ENCODE measurements around the gene PLA2G4C. TPM values are rescaled to one million over a fixed set of nuclear protein-coding genes. Genes with fewer than 3 reads are reported as not detected.

Gene PLA2G4C
- total and polyA plus RNA-seq, 2 donors from 2014 or later, result 11.0 to 16.5 TPM

DNA sequence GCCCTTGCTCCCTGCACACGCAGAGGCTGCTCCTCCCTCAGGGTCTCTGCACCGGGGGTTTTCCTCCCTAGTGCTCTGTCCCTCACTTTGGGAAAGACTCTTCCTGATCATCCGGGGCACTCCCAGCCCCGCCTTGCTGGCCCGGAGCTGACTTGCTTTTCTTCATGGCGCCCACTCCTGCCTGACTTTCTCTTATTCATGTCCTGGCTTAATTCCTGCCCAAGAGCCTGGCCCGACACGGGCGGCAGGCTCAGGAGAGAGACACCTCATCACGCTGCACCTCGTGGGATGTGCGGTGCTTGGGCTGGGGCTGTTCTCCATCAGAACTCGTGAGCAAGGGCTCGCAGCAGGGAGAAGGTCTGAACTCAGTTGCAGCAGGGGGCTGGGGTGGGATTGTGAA, 11.8 kb upstream of the PLA2G4C start:
- no peak for DNase-seq
- Histone ChIP-seq H3K4me1 (ENCODE audit: control insufficient read depth in 2 of 3, insufficient read depth in 2 of 3, low read depth in 1 of 3, low read length in 3 of 3) (peaks cover 0 to 3% (median 0%) of the 10 kb centered on the region in 3 donors), H3K27me3 (ENCODE audit: control insufficient read depth, insufficient read depth, low read length) (no peaks in the 10 kb centered on the region), H3K4me3 (ENCODE audit: low read length in 3 of 3) (no peak overlapping the region), H3K36me3 (ENCODE audit: control insufficient read depth in 2 of 3, insufficient read depth in 3 of 3, low read length in 3 of 3) (peaks cover 0 to 2% (median 0%) of the 10 kb centered on the region in 3 donors), H3K9me3 (ENCODE audit: control insufficient read depth in 2 of 3, insufficient read depth in 1 of 3, low read length in 3 of 3) (no peaks in the 10 kb centered on the region), H3K9ac (ENCODE audit: low read length in 3 of 3) (no peak overlapping the region), H3K27ac (ENCODE audit: low read depth in 2 of 2, low read length in 2 of 2) (peak overlapping the region in 1 of 2 donors; percentile 33)
- FAIRE-seq, result no peak
- TF ChIP-seq, protein P1, sequence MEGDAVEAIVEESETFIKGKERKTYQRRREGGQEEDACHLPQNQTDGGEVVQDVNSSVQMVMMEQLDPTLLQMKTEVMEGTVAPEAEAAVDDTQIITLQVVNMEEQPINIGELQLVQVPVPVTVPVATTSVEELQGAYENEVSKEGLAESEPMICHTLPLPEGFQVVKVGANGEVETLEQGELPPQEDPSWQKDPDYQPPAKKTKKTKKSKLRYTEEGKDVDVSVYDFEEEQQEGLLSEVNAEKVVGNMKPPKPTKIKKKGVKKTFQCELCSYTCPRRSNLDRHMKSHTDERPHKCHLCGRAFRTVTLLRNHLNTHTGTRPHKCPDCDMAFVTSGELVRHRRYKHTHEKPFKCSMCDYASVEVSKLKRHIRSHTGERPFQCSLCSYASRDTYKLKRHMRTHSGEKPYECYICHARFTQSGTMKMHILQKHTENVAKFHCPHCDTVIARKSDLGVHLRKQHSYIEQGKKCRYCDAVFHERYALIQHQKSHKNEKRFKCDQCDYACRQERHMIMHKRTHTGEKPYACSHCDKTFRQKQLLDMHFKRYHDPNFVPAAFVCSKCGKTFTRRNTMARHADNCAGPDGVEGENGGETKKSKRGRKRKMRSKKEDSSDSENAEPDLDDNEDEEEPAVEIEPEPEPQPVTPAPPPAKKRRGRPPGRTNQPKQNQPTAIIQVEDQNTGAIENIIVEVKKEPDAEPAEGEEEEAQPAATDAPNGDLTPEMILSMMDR (IDR thresholded peaks at IDR 0.05; ENCODE audit: borderline replicate concordance, extremely low read depth, insufficient read depth), result no peak
- intact Hi-C loops (cut with DNase I), result no loop called here

DNA sequence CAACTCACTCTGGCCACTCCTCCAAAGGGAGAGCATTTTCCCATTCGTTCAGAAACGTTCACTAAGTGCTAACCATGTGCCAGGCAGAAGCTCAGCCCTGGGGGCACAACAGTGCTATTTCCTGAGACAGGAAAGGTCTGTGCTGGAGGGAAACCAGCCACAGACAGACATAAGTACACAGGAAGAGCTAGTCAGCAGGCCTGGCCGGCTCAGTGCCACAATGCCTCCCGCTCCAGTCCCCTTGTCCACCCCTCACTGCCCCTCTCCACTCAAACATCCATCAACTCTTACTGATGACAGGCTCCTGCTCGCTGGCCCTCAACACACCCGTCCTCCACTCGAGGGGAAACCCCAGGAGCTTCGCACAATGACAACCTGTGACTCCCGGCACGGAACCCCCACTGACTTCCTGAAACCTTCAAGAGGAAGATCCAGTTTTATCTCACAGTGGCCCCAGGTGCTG, 11.3 kb upstream of the PLA2G4C start:
- no peak overlapping the region for H3K9ac ChIP-seq (ENCODE audit: low read length in 3 of 3)
- H3K4me3 ChIP-seq (ENCODE audit: low read length in 3 of 3), result no peak overlapping the region
- no peaks in the 10 kb centered on the region for H3K27me3 ChIP-seq (ENCODE audit: control insufficient read depth, insufficient read depth, low read length)
- peaks cover 0 to 3% (median 0%) of the 10 kb centered on the region in 3 donors for H3K4me1 ChIP-seq (ENCODE audit: control insufficient read depth in 2 of 3, insufficient read depth in 2 of 3, low read depth in 1 of 3, low read length in 3 of 3)
- H3K36me3 ChIP-seq (ENCODE audit: control insufficient read depth in 2 of 3, insufficient read depth in 3 of 3, low read length in 3 of 3), result no peaks in the 10 kb centered on the region
- peak in 1 of 5 donors; percentile 54 for DNase-seq
- FAIRE-seq, result no peak
- TF ChIP-seq, protein P1 (IDR thresholded peaks at IDR 0.05; ENCODE audit: borderline replicate concordance, extremely low read depth, insufficient read depth), result no peak
- no peaks in the 10 kb centered on the region for H3K9me3 ChIP-seq (ENCODE audit: control insufficient read depth in 2 of 3, insufficient read depth in 1 of 3, low read length in 3 of 3)
- H3K27ac ChIP-seq (ENCODE audit: low read depth in 2 of 2, low read length in 2 of 2), result peak overlapping the region in 1 of 2 donors; percentile 33
- intact Hi-C loops (cut with DNase I), result no loop called here

DNA sequence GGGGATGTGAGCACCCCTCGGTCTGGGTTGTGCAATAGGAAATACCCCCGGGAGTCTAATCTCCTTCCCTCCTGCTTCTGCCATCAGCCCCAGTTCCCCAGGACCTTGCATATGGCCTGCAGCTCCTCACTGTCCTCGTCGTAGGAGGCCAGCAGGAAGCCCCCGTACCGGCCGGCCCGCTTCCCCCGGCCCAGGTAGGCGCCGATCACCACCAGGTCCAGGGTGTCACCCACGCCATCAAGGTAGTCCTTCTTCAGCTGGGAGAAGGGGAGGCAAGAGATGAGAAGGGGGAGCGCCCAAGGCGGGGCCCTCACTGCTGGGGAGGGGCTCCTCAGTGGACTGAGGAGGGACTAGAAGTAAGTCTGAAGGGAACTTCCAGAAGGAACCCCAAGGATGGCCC, 10.4 kb upstream of the PLA2G4C start:
- no peaks in the 10 kb centered on the region for H3K36me3 ChIP-seq (ENCODE audit: control insufficient read depth in 2 of 3, insufficient read depth in 3 of 3, low read length in 3 of 3)
- H3K4me1 ChIP-seq (ENCODE audit: control insufficient read depth in 2 of 3, insufficient read depth in 2 of 3, low read depth in 1 of 3, low read length in 3 of 3), result peaks cover 0 to 3% (median 0%) of the 10 kb centered on the region in 3 donors
- TF ChIP-seq, protein P1 (IDR thresholded peaks at IDR 0.05; ENCODE audit: borderline replicate concordance, extremely low read depth, insufficient read depth), result no peak
- no peak for FAIRE-seq
- no peak overlapping the region for H3K9ac ChIP-seq (ENCODE audit: low read length in 3 of 3)
- DNase-seq, result no peak
- H3K9me3 ChIP-seq (ENCODE audit: control insufficient read depth in 2 of 3, insufficient read depth in 1 of 3, low read length in 3 of 3), result no peaks in the 10 kb centered on the region
- H3K27ac ChIP-seq (ENCODE audit: low read depth in 2 of 2, low read length in 2 of 2), result peak overlapping the region in 1 of 2 donors; percentile 7
- no peaks in the 10 kb centered on the region for H3K27me3 ChIP-seq (ENCODE audit: control insufficient read depth, insufficient read depth, low read length)
- intact Hi-C loops (cut with DNase I), result no loop called here
- H3K4me3 ChIP-seq (ENCODE audit: low read length in 3 of 3), result no peak overlapping the region

DNA sequence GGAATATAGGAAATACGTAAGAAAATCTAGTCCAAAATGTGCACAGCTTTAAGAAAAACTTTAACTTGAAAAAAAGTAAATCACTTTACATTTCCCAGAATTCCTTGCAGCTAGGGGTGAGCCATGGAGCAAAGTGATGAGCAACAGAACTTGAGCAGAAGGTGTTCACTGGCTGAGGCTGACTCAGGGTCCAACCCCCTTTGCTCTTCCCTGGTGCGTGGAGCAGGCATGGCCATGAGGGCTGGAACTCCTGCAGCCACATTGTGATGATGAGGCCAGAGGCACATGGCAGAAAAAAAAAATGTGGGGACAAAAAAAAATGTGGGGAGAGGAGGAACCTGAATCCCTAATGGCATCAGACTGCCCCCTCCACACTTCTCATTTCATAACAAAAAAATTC, 9.9 kb upstream of the PLA2G4C start:
- Histone ChIP-seq H3K4me3 (ENCODE audit: low read length in 3 of 3) (no peak overlapping the region), H3K27me3 (ENCODE audit: control insufficient read depth, insufficient read depth, low read length) (no peaks in the 10 kb centered on the region), H3K9ac (ENCODE audit: low read length in 3 of 3) (no peak overlapping the region), H3K36me3 (ENCODE audit: control insufficient read depth in 2 of 3, insufficient read depth in 3 of 3, low read length in 3 of 3) (no peaks in the 10 kb centered on the region), H3K4me1 (ENCODE audit: control insufficient read depth in 2 of 3, insufficient read depth in 2 of 3, low read depth in 1 of 3, low read length in 3 of 3) (peaks cover 0 to 3% (median 0%) of the 10 kb centered on the region in 3 donors), H3K27ac (ENCODE audit: low read depth in 2 of 2, low read length in 2 of 2) (no peak overlapping the region), H3K9me3 (ENCODE audit: control insufficient read depth in 2 of 3, insufficient read depth in 1 of 3, low read length in 3 of 3) (no peaks in the 10 kb centered on the region)
- DNase-seq (no peak), FAIRE-seq (no peak)
- intact Hi-C loops (cut with DNase I), result no loop called here
- TF ChIP-seq, protein P1 (IDR thresholded peaks at IDR 0.05; ENCODE audit: borderline replicate concordance, extremely low read depth, insufficient read depth), result no peak

Measured in kidney (tissue), 14 donors.